Tibial nerve (tissue), 4 donors: ENCODE measurements around the gene PITPNM3. TPM values are rescaled to one million over a fixed set of nuclear protein-coding genes. Genes with fewer than 3 reads are reported as not detected.

Source experiments
- DNase-seq, 2 donors: peaks; one replicate each; pipeline ENCODE4 v3.0.0-alpha.2; 2019; ENCODE audit warnings: low spot score in 2 of 2
- H3K27ac ChIP-seq, 4 donors: fragments of 200-600 bp; sonication (generic) in 3 of 4; one replicate each; pipeline ENCODE4 v1.5.1; 2017 to 2019; ENCODE audit warnings: mild to moderate bottlenecking in 1 of 4
- H3K27me3 ChIP-seq, 2 donors: fragments of 200-600 bp; sonication (generic) in 1 of 2; one replicate each; pipeline versions ENCODE4 v1.5.1 to v1.6.0; 2017 to 2019
- H3K36me3 ChIP-seq, 3 donors: fragments of 200-600 bp; sonication (generic); one replicate each; pipeline ENCODE4 v1.5.1; 2018 to 2019
- H3K4me1 ChIP-seq, 4 donors: fragments of 200-600 bp; sonication (generic) in 3 of 4; one replicate each; pipeline ENCODE4 v1.5.1; 2017 to 2019
- H3K4me3 ChIP-seq, 4 donors: fragments of 200-600 bp; sonication (generic) in 3 of 4; one replicate each; pipeline ENCODE4 v1.5.1; 2017 to 2019; ENCODE audit warnings: mild to moderate bottlenecking in 1 of 4, moderate library complexity in 1 of 4
- H3K9me3 ChIP-seq, 4 donors: fragments of 200-600 bp; sonication (generic) in 3 of 4; one replicate each; pipeline ENCODE4 v1.5.1; 2017 to 2019
- CTCF ChIP-seq, 5 experiments: fragments of 200-600 bp in 3 of 5; fragments of 450-650 bp in 2 of 5; sonication (generic) in 3 of 5; IDR thresholded peaks; one replicate each; pipeline ENCODE4 v1.5.1; 2016 to 2019; ENCODE audit warnings: antibody characterized with exemption in 5 of 5, mild to moderate bottlenecking in 3 of 5, moderate library complexity in 2 of 5
- EP300 ChIP-seq, 2 donors: sonication (generic); formaldehyde crosslinking; IDR thresholded peaks; one replicate each; pipeline ENCODE4 v1.6.1; 2017; ENCODE audit warnings: antibody characterized with exemption in 2 of 2, mild to moderate bottlenecking in 1 of 2
- POLR2A ChIP-seq, 2 donors: fragments of 450-650 bp; IDR thresholded peaks; one replicate each; pipeline ENCODE4 v1.6.1; 2017; ENCODE audit warnings: antibody characterized with exemption in 2 of 2, mild to moderate bottlenecking in 2 of 2, moderate library complexity in 2 of 2
- WGBS, 2 donors: methylation state at CpG; one replicate each; pipeline ENCODE4 v1.1.5; 2018; 5-methylcytosine and 5-hydroxymethylcytosine counted together
- total RNA-seq, 4 donors: library from RNA; depleted of rRNA; stranded (reverse); fragments of >200 nt; gene quantifications; one replicate each; pipeline ENCODE4 v1.1.0, GENCODE V29; 2016

Gene PITPNM3
- total RNA-seq, 4 donors from 2014 or later, result 0.90 to 5.2 (median 2.3) TPM

GRCh38 chr17:6479622-6480302 is 76.6 kb downstream of the PITPNM3 start:
- Histone ChIP-seq H3K36me3 (peaks cover 0 to 16% (median 0%) of the 10 kb centered on the region in 3 donors), H3K4me3 (no peak overlapping the region), H3K27me3 (no peaks in the 10 kb centered on the region), H3K27ac (no peak overlapping the region), H3K4me1 (no peaks in the 10 kb centered on the region), H3K9me3 (no peaks in the 10 kb centered on the region)
- TF ChIP-seq CTCF (IDR thresholded peaks at IDR 0.05) (no peak), EP300 (IDR thresholded peaks at IDR 0.05) (no peak), POLR2A (IDR thresholded peaks at IDR 0.05) (no peak)
- peak in 1 of 2 donors; percentile 13 for DNase-seq
- 41 to 42% methylated on average over 12 to 13 of the region's 13 CpGs for WGBS, 2 donors

GRCh38 chr17:6478486-6478885 is 77.9 kb downstream of the PITPNM3 start:
- no peak overlapping the region for H3K27ac ChIP-seq
- no peak overlapping the region for H3K4me3 ChIP-seq
- WGBS, 2 donors, result 85 to 88% methylated on average over 11 of the region's 11 CpGs
- H3K27me3 ChIP-seq, result no peaks in the 10 kb centered on the region
- peaks cover 0 to 11% (median 0%) of the 10 kb centered on the region in 3 donors for H3K36me3 ChIP-seq
- no peaks in the 10 kb centered on the region for H3K9me3 ChIP-seq
- no peaks in the 10 kb centered on the region for H3K4me1 ChIP-seq
- TF ChIP-seq EP300 (IDR thresholded peaks at IDR 0.05) (no peak), POLR2A (IDR thresholded peaks at IDR 0.05) (no peak), CTCF (IDR thresholded peaks at IDR 0.05) (no peak)
- DNase-seq, result no peak

GRCh38 chr17:6477831-6478383 is 78.4 kb downstream of the PITPNM3 start:
- H3K27me3 ChIP-seq, result no peaks in the 10 kb centered on the region
- no peak overlapping the region for H3K4me3 ChIP-seq
- no peaks in the 10 kb centered on the region for H3K9me3 ChIP-seq
- H3K4me1 ChIP-seq, result no peaks in the 10 kb centered on the region
- WGBS, 2 donors, result 90 to 91% methylated on average over 9 to 14 of the region's 14 CpGs
- TF ChIP-seq EP300 (IDR thresholded peaks at IDR 0.05), result no peak
- no peak for TF ChIP-seq POLR2A (IDR thresholded peaks at IDR 0.05)
- TF ChIP-seq CTCF (IDR thresholded peaks at IDR 0.05), result no peak
- H3K27ac ChIP-seq, result no peak overlapping the region
- no peak for DNase-seq
- peaks cover 0 to 9% (median 0%) of the 10 kb centered on the region in 3 donors for H3K36me3 ChIP-seq

GRCh38 chr17:6476810-6477179 is 79.6 kb downstream of the PITPNM3 start:
- H3K36me3 ChIP-seq, result peaks cover 0 to 9% (median 0%) of the 10 kb centered on the region in 3 donors
- no peaks in the 10 kb centered on the region for H3K9me3 ChIP-seq
- WGBS, 2 donors, result 81 to 87% methylated on average over 10 of the region's 10 CpGs
- no peak for DNase-seq
- no peaks in the 10 kb centered on the region for H3K27me3 ChIP-seq
- H3K4me1 ChIP-seq, result peaks cover 0 to 7% (median 0%) of the 10 kb centered on the region in 4 donors
- H3K27ac ChIP-seq, result no peak overlapping the region
- TF ChIP-seq POLR2A (IDR thresholded peaks at IDR 0.05) (no peak), EP300 (IDR thresholded peaks at IDR 0.05) (no peak), CTCF (IDR thresholded peaks at IDR 0.05) (no peak)
- no peak overlapping the region for H3K4me3 ChIP-seq

GRCh38 chr17:6476076-6476809 is 80.1 kb downstream of the PITPNM3 start:
- peaks cover 0 to 13% (median 0%) of the 10 kb centered on the region in 4 donors for H3K4me1 ChIP-seq
- WGBS, 2 donors, result 68 to 70% methylated on average over 8 of the region's 8 CpGs
- TF ChIP-seq POLR2A (IDR thresholded peaks at IDR 0.05) (no peak), EP300 (IDR thresholded peaks at IDR 0.05) (no peak), CTCF (IDR thresholded peaks at IDR 0.05) (no peak)
- H3K27ac ChIP-seq, result no peak overlapping the region
- no peaks in the 10 kb centered on the region for H3K9me3 ChIP-seq
- no peaks in the 10 kb centered on the region for H3K27me3 ChIP-seq
- DNase-seq, result no peak
- H3K4me3 ChIP-seq, result no peak overlapping the region
- peaks cover 0 to 9% (median 0%) of the 10 kb centered on the region in 3 donors for H3K36me3 ChIP-seq
